Measurements from ENCODE around the gene TANGO6. TPM values are rescaled to one million over a fixed set of nuclear protein-coding genes. Genes with fewer than 3 reads are reported as not detected.

Gene TANGO6
- total RNA-seq, 2 donors from 2014 or later: 9.6 to 15.3 TPM

DNA sequence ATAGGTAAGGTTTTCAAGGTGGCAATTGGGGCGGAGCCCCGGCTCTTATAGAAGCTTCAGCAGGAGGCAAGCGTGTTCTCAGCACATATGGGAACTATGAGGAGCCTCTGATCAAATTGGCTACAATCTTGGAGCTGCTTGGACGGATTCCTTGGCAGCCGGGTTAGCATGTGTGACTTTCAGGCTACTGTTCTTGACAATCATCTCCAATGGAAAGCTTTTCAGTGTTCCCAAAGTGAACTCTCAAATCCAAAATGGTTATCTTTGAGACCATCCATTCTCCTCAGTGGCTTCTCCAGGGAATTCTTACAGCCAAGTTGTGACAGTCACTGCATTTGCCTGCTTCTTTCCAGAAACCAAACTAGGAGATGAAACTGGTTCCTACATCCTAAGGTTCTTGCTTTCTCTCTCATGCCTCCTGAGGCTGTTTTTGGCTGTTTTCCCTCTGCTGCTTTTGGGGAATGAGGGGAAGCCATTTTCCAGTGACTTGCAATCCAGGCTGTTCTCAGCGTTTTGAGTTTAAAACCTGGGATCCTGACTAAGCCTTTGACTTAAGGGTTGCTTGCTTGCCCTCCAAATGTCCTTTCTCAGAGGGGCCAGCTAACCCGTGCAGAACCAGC, 273.0 kb downstream of the TANGO6 start:
- peaks cover 58% of the 10 kb centered on the region for H3K36me3 ChIP-seq (ENCODE audit: control insufficient read depth, insufficient read depth, low read length)
- WGBS, 2 experiments (ENCODE audit: insufficient coverage in 1 of 2, insufficient read length in 1 of 2): 91 to 95% methylated on average over 3 to 7 of the region's 7 CpGs
- H3K27me3 ChIP-seq (ENCODE audit: control insufficient read depth, insufficient read depth, low read length, poor library complexity, severe bottlenecking): no peaks in the 10 kb centered on the region
- Mint-ChIP-seq H3K36me3 (ENCODE audit: low read depth) (peaks cover 51% of the 10 kb centered on the region), H3K27me3 (ENCODE audit: insufficient read depth) (peaks cover 2% of the 10 kb centered on the region), H3K9me3 (no peaks in the 10 kb centered on the region), H3K4me1 (peaks cover 6% of the 10 kb centered on the region), H3K27ac (no peak overlapping the region), H3K4me3 (no peak overlapping the region)
- H3K4me1 ChIP-seq (ENCODE audit: control insufficient read depth, insufficient read depth, low read length): peaks cover 5% of the 10 kb centered on the region
- DNase-seq: no peak
- no peaks in the 10 kb centered on the region for H3K9me3 ChIP-seq (ENCODE audit: control insufficient read depth, low read length)
- no peak overlapping the region for H3K27ac ChIP-seq (ENCODE audit: low read depth, low read length)
- no peak overlapping the region for H3K4me3 ChIP-seq (ENCODE audit: low read length)
- TF ChIP-seq, protein P1, sequence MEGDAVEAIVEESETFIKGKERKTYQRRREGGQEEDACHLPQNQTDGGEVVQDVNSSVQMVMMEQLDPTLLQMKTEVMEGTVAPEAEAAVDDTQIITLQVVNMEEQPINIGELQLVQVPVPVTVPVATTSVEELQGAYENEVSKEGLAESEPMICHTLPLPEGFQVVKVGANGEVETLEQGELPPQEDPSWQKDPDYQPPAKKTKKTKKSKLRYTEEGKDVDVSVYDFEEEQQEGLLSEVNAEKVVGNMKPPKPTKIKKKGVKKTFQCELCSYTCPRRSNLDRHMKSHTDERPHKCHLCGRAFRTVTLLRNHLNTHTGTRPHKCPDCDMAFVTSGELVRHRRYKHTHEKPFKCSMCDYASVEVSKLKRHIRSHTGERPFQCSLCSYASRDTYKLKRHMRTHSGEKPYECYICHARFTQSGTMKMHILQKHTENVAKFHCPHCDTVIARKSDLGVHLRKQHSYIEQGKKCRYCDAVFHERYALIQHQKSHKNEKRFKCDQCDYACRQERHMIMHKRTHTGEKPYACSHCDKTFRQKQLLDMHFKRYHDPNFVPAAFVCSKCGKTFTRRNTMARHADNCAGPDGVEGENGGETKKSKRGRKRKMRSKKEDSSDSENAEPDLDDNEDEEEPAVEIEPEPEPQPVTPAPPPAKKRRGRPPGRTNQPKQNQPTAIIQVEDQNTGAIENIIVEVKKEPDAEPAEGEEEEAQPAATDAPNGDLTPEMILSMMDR (conservative IDR thresholded peaks at IDR 0.05): no peak
- H3K9ac ChIP-seq (ENCODE audit: extremely low read depth, low read length, poor library complexity, severe bottlenecking): no peak overlapping the region

GRCh38 chr16:69116906-69117305, 273.6 kb downstream of the TANGO6 start:
- H3K27ac Mint-ChIP-seq: no peak overlapping the region
- peaks cover 59% of the 10 kb centered on the region for H3K36me3 ChIP-seq (ENCODE audit: control insufficient read depth, insufficient read depth, low read length)

GRCh38 chr16:69118468-69118867, 275.1 kb downstream of the TANGO6 start:
- peaks cover 5% of the 10 kb centered on the region for H3K4me1 ChIP-seq (ENCODE audit: control insufficient read depth, insufficient read depth, low read length)
- no peak overlapping the region for H3K4me3 ChIP-seq (ENCODE audit: low read length)
- Mint-ChIP-seq H3K9me3 (no peaks in the 10 kb centered on the region), H3K27me3 (ENCODE audit: insufficient read depth) (no peaks in the 10 kb centered on the region), H3K27ac (no peak overlapping the region), H3K36me3 (ENCODE audit: low read depth) (peaks cover 55% of the 10 kb centered on the region), H3K4me1 (peaks cover 6% of the 10 kb centered on the region), H3K4me3 (no peak overlapping the region)
- TF ChIP-seq, protein P1 (conservative IDR thresholded peaks at IDR 0.05): no peak
- no peak overlapping the region for H3K27ac ChIP-seq (ENCODE audit: low read depth, low read length)
- peaks cover 65% of the 10 kb centered on the region for H3K36me3 ChIP-seq (ENCODE audit: control insufficient read depth, insufficient read depth, low read length)
- 92 to 100% methylated on average over 1 to 2 of the region's 2 CpGs for WGBS, 2 experiments (ENCODE audit: insufficient coverage in 1 of 2, insufficient read length in 1 of 2)
- no peak overlapping the region for H3K9ac ChIP-seq (ENCODE audit: extremely low read depth, low read length, poor library complexity, severe bottlenecking)
- no peak for DNase-seq
- no peaks in the 10 kb centered on the region for H3K9me3 ChIP-seq (ENCODE audit: control insufficient read depth, low read length)
- no peaks in the 10 kb centered on the region for H3K27me3 ChIP-seq (ENCODE audit: control insufficient read depth, insufficient read depth, low read length, poor library complexity, severe bottlenecking)

More at GRCh38 chr16:69116906-69117305, 273.6 kb downstream of the TANGO6 start:
- H3K27me3 ChIP-seq (ENCODE audit: control insufficient read depth, insufficient read depth, low read length, poor library complexity, severe bottlenecking): no peaks in the 10 kb centered on the region
- no peak overlapping the region for H3K27ac ChIP-seq (ENCODE audit: low read depth, low read length)
- Mint-ChIP-seq H3K4me3 (no peak overlapping the region), H3K9me3 (no peaks in the 10 kb centered on the region), H3K4me1 (peaks cover 6% of the 10 kb centered on the region), H3K27me3 (ENCODE audit: insufficient read depth) (no peaks in the 10 kb centered on the region), H3K36me3 (ENCODE audit: low read depth) (peaks cover 53% of the 10 kb centered on the region)
- no peaks in the 10 kb centered on the region for H3K9me3 ChIP-seq (ENCODE audit: control insufficient read depth, low read length)
- 93 to 100% methylated on average over 6 of the region's 6 CpGs for WGBS, 2 experiments (ENCODE audit: insufficient coverage in 1 of 2, insufficient read length in 1 of 2)
- H3K4me1 ChIP-seq (ENCODE audit: control insufficient read depth, insufficient read depth, low read length): peaks cover 5% of the 10 kb centered on the region
- no peak overlapping the region for H3K4me3 ChIP-seq (ENCODE audit: low read length)
- H3K9ac ChIP-seq (ENCODE audit: extremely low read depth, low read length, poor library complexity, severe bottlenecking): no peak overlapping the region
- no peak for DNase-seq
- TF ChIP-seq, protein P1 (conservative IDR thresholded peaks at IDR 0.05): no peak
